Stimulated activated CD4-positive, alpha-beta T cell treated with anti-CD3 and anti-CD28 coated beads, Interleukin-15, amount 100 ng/mL, for 48 hours (primary cell): Measurements from ENCODE around the gene PKMYT1.

ENCODE experiments used
- DNase-seq, 2 donors: peaks; one replicate each; pipeline ENCODE4 v3.0.0-alpha.2; 2020; ENCODE audit warnings: low read depth in 2 of 2

Gene PKMYT1

DNA sequence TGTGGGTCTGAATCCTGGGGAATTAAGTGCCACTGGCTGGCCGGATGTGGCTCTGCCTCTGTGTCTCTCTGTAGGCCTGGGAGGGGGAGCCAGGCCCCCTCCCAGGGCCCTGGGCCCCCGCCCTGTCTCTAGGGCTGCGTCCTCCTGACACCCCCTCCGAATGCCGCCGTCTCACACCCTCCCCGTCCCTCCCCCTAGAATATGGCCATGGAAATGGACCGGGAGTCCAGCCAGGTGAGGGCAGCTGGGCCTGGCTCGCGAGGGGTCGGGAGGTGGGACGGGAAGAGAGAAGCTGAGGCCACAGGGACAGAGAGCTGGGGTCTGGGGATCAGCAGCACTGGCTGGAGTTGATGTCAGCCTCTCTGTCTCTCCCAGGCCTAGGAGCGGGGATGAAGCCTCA, 16.1 kb upstream of the PKMYT1 start:
- DNase-seq = no peak

GRCh38 chr16:2992383-2993081, 12.3 kb upstream of the PKMYT1 start:
- DNase-seq = no peak

GRCh38 chr16:2991566-2992261, 11.5 kb upstream of the PKMYT1 start:
- DNase-seq = no peak

DNA sequence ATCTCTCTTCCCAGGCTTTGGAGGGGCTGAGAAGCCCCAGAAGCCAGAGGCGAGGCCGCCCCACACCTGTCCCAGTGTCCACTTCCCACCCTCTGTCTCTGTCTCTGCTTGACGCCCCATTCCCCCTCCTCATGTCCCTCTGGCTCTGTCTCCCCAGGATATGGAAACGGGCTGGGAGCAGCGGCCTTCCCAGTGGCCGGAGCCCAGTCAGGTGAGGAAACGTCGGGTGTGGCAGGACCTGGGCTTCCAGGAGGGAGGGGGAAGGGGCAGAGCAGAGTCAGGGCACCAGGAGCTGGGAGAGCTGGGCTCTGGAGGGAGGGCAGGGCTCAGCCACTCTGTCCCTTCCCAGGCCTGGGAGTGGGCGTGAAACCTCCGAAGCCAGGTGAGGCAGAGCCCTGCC, 10.6 kb upstream of the PKMYT1 start:
- DNase-seq = no peak

DNA sequence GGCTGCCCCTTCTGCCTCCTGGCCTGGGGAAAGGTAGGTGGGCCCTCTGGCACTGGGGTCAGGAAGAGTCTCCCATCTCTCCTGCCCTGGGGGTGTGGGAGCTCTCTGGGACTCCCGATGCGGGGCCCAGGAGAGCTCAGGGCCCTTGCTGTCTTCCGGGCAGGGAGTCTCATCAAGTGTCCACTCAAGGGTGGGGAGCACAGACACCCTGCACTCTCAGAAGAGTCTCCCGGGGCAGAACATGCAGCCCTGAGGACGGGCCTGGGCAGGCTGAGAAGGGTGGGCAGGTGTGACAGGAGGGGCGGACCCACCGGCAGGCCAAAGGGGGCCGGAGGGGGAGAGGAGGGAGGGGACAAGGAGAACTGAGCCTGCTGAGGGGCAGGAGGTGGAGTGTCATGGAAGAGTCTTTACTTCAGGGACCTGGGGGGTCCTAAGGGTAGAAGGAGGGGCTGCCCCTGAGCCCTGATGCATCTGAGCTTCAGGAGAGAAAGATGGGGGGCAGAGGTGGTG, 8.4 kb upstream of the PKMYT1 start:
- DNase-seq = no peak

GRCh38 chr16:2987833-2988232, 7.6 kb upstream of the PKMYT1 start:
- no peak for DNase-seq

GRCh38 chr16:2987286-2987685, 7.0 kb upstream of the PKMYT1 start:
- no peak for DNase-seq

GRCh38 chr16:2986623-2987188, 6.5 kb upstream of the PKMYT1 start:
- no peak for DNase-seq

- DNase-seq = no peak
These were observed 5.7 kb upstream of the PKMYT1 start for GRCh38 chr16:2985893-2986355.

DNA sequence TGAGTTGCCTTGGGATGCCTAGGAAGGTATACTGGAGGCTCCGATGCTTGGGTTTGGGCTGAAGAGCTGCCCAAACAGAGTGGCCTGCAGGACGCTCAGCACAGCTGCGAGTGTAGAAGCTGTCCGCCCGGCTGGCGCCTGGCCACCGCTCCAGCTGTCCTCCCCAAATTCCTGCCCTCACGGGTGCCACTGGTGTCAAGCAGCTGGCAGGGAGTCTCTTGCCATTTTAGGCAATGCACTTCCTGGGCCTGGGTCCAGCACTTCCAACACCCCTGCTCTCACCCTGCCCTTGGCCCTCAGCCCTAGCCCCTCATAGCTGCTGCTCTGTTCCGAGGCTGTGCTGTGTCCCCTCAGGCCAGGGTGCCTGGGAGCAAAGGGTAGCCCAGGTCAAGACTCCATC, 5.2 kb upstream of the PKMYT1 start:
- DNase-seq = no peak

DNA sequence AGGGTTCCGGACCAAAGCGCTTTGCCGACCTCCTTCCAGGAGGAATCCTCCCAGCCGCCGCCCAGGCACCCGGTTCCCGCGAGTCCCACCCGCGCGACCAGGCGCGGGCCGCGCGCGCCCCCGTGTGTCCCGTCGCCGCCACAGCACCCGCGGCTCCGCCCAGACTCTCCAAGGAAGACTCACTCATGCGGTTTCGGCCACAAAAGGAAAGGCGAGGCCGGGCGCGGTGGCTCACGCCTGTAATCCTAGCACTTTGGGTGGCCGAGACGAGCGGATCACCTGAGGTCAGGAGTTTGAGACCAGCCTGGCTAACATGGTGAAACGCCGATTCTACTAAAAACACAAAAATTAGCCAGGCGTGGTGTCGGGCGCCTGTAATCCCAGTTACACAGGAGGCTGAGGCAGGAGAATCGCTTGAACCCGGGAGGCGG, 3.5 kb upstream of the PKMYT1 start:
- DNase-seq = peak; percentile 60 to 77

DNA sequence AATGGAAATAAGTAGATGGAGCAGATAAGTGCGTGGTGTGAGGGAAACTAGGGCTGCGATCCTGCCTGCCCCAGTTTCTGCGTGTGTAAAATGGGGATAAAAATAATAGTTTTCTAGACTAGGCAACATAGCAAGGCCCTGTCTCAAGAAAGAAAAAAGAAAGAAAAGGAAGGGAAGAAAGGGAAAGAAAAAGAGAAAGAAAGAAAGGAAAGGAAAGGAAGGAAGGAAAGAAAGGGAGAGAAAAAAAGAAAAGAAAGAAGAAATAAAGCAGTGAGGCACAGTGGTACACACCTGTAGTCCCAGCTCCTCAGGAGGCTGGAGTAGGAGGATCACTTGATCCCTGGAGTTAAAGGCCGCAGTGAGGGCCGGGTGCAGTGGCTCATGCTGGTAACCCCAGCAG, 2.2 kb upstream of the PKMYT1 start:
- no peak for DNase-seq

DNA sequence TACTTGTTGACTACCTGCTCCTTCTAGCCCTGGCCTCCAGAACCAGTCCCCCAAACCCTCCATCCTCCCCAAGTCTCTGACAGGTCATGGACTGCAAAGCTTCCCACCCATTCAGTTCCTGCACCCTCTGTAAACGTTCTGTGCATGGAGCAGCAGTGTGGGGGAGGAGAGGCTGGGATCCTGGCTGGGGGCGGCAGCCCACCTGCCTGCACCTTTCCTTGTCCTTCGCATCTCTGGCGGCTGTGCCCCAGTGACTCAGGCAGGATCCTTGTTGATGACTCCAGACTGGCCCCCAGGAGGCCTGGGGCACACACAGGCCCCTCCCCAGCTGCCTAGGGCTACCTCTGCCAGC, 1.6 kb upstream of the PKMYT1 start:
- no peak for DNase-seq

DNA sequence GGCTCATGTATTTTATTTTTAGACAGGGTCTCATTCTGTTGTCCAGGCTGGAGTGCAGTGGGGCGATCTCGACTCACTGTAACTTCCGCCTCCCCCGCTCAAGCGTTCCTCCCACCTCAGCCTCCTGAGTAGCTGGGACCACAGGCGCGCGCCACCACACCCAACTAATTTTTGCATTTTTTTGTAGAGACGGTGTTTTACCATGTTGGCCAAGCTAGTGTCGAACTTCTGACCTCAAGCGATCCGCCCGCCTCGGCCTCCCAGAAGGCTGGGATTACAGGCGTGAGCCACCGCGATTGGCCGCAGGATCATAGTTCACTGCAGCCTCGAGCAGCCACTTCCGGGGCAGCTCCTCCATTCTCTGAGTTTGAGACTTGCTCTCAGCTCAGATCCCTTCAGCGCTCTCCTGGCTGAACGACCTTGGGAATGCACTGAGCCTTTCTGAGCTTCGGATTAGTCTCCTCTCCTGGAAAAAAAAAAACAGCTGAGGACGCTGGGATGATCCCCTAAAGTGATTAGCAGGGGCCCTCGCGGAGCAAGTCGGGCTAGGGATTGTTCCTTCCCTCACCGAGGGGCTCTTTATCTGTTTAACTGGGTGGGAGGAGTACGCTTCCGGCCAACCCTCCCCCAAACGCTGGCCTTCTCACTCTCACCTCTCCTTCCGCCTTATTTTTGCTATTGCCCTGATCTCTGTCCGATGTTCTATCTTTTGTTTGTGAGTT, 1.1 kb upstream of the PKMYT1 start:
- DNase-seq = no peak

DNA sequence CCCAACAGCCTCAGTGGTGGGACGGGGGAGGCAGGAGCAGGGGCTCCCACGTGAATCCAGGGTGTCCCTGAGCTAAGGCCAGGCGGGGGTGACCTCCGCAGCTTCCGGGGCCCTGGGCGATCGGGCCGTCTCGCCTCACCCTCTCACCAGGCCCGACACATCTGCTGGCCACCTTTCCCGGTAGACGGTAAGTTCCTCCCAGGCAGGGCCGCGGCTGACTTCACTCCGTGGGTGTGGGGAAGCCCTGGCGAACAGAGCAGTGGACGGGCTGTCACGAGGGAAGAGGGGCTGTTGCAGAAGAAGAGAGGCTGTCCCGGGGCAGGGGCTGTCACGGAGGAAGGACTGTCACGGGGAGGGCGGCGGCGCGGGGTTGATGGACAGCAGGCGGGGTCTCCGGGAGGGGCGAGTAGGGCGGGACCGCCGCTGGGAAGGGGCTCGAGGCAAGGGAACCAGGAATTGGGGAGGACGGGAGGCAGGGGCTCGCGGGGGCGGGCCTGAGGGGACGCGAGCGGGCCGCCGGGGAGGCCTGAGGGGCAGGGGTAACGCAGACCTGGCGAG, 498 bp downstream of the PKMYT1 start:
- DNase-seq = no peak

DNA sequence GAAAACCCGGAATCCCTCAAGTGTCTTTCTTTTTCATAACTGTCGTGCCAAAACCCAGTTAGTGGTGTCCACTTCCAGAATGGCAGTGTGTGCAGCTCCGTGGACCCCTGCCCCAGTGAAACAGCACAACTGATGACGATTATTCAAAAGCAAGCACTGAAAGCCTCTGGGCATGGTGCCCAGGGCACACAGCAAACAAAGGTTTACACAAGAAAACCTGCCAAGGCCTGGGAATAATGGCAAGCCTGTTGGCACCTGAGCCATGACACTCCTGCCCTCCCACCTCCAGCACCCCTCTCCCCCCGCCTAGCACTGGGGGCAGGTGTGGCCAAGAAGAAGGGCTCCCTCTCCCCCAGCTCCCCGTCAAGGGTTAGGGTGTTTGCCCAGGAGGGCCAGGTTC, 2.8 kb downstream of the PKMYT1 start:
- DNase-seq = no peak

DNA sequence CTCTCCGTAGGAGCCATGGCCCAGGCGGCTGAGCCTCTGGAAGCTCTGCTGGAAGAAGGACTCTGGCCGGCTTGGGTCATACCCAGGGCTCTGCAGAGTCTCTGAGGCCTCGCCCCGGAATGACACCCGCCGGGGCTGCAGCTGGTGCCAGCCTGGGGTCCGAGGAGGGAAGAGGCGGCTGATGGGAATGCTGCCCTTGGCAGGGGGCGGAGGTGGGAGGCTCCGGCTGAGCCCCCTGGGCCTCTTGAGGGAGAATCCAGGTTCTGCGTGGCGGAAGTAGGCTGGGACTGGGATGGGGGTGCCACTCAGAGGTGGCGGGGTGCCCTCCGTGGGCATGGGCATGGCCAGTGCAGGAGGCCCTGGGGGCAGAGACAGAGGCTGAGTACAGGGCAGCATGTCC, 3.6 kb downstream of the PKMYT1 start:
- no peak for DNase-seq

- no peak for DNase-seq
These were observed 4.0 kb downstream of the PKMYT1 start for GRCh38 chr16:2976201-2976600.

DNA sequence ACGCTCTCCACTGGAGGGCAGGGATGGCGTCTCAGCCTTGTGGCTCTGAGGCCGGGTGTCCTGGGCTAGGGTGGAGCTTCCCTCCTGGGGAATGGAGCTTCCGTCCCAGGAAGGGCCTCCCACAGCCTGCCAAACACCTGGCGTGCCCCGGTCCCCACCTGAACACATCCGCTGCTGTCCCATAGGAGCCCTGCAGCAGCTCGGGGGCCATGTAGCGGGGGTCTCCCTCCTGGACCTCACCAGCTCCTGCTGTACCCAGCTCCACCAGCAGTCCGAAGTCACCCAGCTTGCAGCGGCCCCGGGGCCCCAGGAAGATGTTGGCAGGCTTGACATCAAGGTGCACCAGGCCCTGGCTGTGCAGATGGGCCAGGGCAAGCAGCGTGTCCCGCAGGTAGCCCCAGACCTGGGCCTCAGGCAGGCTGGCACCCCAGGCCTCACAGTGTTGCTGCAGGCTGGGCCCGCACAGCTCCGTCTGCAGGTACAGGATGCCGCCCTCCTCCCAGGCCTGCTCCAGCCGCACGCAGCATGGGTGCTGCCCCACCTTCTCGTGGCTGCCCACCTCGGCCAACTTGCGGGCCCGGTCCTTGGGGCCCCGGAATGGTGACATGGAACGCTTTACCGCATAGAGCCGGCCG, 5.0 kb downstream of the PKMYT1 start:
- DNase-seq = no peak

DNA sequence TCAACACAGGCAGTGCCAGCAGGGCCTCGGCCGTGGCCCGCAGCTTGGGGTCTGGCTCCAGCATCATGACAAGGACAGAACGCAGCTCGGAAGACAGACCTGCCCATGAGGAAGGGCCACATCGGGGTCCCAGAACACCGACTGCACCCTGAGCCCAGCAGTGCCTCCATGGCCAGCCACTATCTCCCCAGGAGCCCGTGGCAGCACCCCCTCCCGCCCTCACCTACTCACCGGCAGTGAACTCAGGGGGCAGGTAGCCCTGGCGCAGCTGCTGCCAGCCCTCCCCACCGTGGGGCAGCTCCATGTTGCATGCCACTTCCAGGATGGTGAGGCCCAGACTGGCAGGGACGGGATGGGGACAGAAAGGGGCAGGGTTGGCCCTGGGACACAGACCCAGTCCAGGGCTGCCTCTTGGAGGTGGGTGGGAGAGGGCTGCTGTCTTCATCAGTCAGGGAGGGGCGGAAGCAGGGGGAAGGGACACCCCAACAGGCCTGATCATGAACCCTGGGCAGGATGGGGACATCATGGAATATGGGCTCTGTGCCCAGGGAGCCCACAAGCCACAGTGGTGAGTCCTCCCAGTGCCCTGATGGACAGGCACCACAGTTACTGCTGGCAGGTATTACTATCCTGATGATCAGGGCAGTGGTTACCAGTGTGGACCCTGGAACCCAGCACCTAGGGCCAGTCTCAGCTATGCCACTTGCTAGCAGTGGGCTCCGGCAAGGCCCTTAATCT, 5.8 kb downstream of the PKMYT1 start:
- DNase-seq = no peak
